Fibroblast of the conjunctiva (primary cell): ENCODE results near the gene IQCH.

Experiments used
- DNase-seq: peaks from one replicate; pipeline ENCODE4 v3.0.0-alpha.2; 2010; ENCODE audit warnings: low read depth

IQCH gene

DNA sequence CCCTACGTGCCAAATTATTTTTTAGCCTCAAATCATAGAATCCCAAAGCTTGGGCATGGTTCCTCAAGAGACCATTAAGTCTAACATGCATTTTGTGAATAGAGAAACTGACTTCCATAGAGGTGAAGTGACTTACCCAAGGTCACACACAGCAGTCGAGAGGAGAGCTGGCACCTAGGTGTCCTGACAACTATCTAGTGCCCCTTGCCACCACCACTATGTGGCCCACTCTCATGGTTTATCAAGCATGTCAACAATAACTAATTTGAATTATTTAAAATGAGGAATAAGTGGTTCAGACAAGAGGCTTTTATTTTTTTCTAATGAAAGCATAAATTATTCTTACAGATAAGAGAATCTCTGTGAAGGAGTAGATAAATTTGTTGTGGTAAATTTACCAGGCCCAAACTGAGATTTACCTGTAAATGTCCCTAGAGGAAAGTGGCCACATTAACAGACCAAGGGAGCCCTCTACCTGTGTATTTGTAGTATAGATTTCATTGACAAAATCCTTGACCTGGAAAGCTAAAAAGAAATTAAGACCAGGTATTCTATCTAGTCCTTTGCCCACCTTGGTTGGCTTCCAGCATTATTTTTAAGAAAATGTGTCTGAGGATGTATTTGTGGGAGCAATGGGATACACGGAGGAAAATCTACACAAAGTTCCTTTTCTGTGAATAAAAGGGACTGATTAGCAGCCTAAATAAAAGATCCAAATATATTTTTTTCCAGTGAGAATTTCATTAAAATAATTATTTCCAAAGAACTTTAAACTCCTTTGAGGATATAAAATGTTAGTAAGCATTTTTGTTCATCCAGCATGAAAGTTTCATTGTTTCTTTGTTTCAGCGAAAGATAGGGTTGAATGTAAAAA, 49.1 kb downstream of the IQCH start:
- no peak for DNase-seq

- no peak for DNase-seq
Observed at GRCh38 chr15:67304778-67305177, 50.2 kb downstream of the IQCH start.

- no peak for DNase-seq
Observed at GRCh38 chr15:67305506-67305905, 50.9 kb downstream of the IQCH start.

DNA sequence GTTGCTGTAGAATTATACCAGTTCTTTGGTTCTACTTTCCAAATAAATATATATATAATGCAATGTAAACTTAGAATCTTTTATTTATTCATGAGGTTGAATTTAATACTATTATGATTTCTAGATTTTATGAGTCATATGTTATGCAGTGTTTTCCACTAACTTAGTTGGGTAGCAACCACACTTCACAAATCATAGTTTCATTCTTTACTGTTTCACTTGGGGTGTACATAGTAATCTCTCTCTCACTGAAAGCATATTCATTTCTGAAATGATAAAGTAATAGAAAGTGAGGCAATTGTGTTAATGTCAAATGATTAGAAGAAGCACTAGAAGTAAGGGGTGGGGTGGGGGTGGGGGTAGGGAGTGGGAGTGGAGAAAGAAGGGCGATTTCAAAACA, 52.6 kb downstream of the IQCH start:
- peak; percentile 30 for DNase-seq

DNA sequence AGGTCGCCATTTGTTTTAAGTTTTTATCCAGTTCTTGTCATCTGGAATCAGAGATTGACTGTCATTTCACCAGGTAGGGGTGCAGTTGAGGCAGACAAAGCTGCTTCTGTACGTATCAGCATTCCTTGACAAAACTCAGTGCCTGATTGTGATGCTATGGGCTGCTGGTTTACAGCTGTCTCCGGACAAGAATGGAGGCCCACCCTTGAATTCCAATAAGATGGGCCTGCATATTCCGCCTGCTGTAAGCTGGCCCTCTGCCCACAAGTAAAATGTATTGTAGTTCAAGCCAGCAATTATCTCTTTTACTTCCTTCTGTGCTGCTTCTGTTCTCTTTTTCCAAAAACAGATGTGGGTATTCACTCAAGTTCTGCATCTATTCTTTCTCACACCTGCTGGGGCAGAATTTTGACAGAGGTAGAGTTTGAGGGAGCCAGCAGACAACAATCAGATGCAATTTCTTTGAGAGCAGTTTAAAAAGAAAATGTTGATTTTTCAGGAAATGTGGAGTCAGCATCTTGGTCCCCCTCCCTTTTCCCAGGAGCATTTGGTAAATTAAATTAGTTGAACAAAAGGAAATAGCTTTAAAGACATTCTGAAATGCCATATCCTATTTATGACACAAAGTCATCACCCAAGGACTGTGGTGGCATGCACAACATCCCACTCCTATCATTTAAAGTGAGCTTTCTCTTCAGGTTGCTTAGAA, 53.5 kb downstream of the IQCH start:
- DNase-seq: no peak

GRCh38 chr15:67311731-67312130, 57.1 kb downstream of the IQCH start:
- DNase-seq: no peak

DNA sequence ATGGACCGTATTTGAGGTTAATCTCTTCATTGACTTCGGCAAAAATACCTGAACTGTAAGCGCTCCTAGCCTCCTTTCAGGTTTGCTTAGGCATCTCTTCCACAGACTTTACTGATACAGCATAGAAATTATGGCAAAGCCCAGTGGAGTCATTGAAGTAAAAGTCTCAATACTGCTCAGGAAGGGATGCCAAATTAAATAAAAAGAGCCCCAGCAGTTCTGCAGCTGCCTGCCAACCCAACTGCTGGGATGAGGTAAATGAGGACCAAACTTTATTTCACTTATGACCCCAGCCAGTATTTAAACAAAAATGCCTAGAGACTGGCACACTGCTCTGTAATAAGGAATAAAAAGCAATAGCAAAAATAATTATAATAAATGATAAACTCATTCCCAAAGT, 65.4 kb downstream of the IQCH start:
- DNase-seq: no peak

DNA sequence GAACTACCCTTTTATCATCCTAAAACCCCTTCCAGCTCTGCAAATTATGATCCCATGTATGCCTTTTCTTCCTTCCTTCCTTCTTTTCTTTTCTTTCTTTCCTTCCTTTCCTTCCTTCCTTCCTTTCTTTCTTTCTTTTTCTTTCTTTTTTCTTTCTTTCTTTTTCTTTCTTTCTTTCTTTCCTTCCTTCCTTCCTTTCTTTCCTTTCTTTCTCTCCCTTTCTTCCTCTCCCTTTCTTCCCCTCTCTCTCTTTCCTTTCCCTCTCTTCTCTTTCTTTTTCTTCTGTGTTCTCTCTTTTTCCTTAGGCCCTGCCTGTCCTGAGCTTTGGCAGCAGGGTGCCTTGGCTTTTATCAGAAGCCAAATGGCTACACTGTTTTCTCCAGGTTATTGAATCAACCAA, 66.8 kb downstream of the IQCH start:
- DNase-seq: no peak

- DNase-seq: peak; percentile 36
Observed at GRCh38 chr15:67322481-67322880, 67.9 kb downstream of the IQCH start.

DNA sequence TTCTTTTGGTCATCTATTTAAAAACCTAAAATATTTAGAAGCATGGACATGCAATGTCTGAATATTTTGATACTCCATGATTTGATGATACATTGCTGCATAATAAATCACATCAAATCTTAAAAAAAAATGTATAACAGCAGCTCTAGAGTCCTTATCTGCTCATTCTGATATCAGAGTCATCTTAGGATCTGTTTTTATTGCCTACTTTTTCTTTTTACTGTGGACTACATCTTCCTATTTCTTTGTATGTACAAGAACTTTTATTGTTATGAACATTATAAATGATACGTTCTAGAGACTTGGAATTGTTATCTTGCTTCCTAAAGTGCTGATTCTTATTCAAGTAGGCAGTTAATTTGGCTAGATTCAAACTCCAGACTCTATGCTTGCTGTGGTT, 72.7 kb downstream of the IQCH start:
- no peak for DNase-seq

- DNase-seq: no peak
Observed at GRCh38 chr15:67327737-67328136, 73.2 kb downstream of the IQCH start.

DNA sequence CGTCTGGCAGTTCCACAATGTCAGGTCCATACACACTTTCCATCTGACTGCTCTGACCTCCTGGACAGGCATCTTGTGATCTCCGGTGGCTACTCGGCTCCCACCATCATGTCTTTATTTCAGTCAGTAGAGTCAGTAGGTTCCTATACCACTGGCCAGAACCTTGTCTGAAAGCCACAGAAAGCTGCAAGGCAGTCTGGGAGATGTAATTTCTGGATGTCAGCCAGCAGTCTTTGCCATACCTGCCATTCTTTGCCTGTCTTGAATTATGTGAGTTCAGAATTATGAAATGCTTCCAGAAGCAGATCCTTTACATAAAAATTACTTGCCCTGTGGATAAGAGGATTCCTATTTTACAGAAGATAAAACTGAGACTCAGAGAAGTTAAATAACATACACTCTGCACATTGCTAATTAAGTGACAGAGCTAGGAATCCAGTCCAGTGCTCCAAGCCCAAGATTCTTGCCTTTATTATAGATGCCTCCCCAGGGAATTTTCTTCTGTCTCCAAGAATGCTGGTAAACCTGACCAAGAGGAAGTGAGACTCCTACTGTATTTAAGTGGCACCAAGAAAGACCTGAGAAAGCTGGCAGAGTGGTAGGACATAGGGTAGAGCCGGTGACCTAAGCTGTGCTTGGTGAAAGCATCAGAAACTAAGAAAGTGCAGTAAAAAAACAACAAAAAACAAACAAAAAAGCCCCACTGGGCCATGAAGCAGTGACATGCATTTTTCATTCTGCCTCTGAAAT, 75.6 kb downstream of the IQCH start:
- no peak for DNase-seq

DNA sequence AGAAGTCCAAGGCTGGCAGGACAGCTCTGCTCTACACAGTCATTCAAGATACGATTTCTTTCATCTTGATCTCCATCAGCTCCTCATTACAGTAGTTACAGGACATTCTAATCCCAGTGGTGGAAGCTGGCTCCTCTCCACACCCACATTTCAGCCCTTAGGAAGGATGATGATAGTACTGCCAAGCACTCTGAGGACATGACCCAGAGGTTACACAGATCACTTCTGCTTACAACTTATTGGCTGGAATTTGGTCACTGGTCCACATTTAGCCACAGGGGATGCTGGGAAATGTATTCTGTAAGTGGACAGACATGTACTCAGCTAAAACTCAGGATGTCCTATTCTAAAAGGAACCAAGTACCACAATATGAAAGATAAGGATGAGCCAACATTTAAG, 77.1 kb downstream of the IQCH start:
- DNase-seq: peak; percentile 8

GRCh38 chr15:67335026-67335425, 80.4 kb downstream of the IQCH start:
- DNase-seq: no peak

DNA sequence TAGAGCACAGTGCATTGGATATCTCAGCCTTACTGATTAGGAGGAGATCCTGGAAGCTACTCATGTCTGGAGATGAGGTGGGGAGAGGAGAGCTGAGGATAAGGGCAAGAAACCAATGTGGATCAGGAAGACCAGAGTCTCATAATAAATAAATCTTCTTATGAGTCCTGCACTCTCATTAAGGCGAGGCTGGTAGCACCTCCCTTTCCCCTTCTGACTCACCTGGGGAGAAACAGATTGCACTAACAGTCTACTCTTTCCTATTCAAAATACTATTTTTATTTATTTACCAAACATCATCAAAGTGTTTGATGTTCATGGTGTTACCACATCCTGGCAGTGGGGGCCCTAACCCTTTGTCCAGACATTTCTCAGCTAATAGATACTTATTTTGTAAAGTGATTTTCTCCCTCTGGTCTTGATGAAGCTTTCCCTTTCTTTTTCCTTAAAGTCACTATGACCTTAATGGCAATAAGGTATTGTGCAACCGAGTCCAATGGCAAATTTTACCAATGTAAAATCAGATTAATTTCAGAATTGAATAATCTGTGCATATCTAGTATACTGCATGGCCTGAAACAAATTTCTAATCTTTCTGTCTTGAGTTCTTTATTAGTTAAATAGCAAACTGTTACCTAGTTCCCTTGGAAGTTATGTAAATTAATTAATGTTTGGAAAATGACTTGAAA, 81.1 kb downstream of the IQCH start:
- DNase-seq: no peak

DNA sequence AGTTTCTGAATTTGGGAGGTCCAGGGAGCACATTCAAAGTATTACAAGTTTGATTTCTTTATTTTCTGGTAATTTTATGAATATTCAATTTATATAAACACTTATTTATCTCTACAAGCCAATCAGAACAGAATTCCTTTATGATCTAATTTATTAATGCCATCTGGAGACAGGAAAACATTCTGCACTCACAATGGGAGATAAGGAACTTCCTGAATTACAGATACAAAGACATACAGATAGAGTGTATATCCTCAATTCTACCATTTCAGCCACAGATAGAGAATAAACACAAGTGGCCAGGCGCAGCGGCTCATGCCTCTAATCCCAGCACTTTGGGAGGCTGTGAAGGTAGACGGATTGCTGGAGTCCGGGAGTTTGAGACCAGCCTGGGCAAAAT, 86.0 kb downstream of the IQCH start:
- no peak for DNase-seq

DNA sequence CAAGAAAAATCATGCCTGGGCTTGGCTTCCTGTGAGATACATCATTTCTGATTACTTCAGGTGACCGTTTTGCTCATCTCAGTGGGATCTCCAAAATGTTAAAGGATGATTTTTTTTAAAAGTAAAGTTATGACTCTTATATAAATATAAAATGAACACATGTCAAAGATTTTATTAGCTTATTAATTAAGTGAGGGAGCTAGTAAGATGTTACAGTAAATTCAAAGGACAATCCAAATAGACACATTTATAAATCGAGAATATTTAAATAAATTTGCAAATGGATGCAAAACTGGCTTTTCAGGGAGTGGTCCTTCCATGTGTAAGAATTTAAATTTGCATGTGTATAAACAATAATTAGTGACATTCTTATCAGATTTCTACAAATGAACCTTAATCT, 87.0 kb downstream of the IQCH start:
- no peak for DNase-seq

GRCh38 chr15:67343206-67343605, 88.6 kb downstream of the IQCH start:
- no peak for DNase-seq

- no peak for DNase-seq
Observed at GRCh38 chr15:67349634-67350033, 95.0 kb downstream of the IQCH start.

- no peak for DNase-seq
Observed at GRCh38 chr15:67350042-67350441, 95.5 kb downstream of the IQCH start.

DNA sequence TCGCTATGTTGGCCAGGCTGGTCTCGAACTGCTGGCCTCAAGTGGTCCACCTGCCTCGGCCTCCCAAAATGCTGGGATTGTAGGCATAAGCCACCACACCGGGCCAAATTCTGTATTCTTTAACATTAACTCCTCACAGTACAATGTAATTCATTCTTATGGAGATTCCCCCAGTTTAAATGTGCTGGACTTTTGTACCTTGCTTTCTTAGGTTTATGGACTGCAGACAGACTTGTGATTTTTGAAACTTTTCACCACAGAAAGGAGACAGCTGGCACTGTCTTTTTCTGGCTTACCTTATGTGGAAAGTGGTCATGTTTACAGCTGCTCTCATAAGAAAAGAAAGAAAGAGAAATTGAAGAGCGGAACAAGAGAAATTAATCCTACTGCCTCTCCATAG, 103.8 kb downstream of the IQCH start:
- no peak for DNase-seq

- DNase-seq: no peak
Observed at GRCh38 chr15:67358812-67359211, 104.2 kb downstream of the IQCH start.
